Ammon's horn (tissue), 1 donor: Measurements from ENCODE around the gene C22orf31.
"Not testable (repeated sequence)": the region's sequence is repeated elsewhere in the genome, so short reads cannot be mapped to it uniquely, and the experiment has no call there.

Source experiments
- DNase-seq: peaks from one replicate; pipeline ENCODE4 v3.0.0-alpha.2; 2016; ENCODE audit warnings: low spot score

C22orf31 gene

GRCh38 chr22:29061773-29062172, at the start of gene C22orf31:
Gene C22orf31, minus strand, starts transcription at chr22:29061831. Its CDS starts 39 bp downstream, at chr22:29061792.
- no peak for DNase-seq

DNA sequence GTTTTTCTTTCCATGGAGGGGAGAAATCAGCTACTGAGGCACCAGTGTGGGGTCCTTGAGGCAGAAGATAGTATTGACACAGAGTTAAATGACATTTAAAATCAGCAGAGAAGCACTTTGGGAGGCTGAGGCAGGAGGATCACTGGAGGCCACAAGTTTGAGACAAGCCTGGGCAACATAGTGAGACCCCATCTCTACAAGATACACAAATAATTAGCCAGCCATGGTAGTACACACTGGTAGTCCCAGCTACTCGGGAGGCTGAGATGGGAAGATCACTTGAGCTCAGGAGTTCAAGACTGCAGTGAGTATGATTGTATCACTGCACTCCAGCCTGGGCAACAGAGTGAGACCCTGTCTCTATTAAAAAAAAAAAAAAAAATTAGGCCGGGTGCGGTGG, 49.3 kb upstream of the C22orf31 start:
- DNase-seq: no peak

DNA sequence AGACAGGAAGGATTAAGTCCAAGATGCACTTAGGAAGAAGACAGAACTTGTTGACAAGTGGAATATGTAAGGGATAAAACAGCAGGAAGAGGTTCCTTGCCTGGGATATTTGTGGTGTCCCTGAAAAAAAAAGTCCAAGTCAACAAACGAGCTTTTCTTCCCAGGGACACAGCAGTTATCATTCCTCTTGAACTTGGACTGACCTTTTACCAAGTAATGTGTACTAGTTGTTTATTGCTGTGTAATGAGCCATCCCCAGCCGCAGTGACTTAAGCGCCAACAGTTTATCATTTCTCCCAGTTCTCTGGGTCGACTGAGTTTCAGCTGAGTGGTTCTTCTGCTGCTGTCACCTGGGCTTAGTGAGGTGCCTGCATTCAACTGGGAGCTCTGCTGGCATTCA, 48.2 kb upstream of the C22orf31 start:
- no peak for DNase-seq

DNA sequence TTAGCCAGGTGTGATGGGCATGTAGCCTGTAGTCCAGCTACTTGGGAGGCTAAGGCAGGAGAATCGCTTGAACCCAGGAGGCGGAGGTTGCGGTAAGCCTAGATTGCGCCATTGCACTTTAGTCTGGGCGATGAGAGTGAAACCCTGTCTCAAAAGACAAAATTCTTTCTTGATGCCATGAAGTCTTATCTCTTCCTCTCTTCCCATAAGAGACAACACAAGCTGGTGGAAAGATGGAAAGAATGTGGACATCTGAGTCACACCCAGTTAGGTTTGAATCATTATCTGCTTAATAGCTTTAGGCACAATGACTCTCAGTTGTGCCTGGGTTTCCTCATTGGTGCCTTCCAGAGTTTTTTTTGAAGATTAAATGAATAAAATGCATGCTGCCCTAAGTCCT, 46.5 kb upstream of the C22orf31 start:
- no peak for DNase-seq

GRCh38 chr22:29106839-29107238, 45.2 kb upstream of the C22orf31 start:
- DNase-seq: no peak

GRCh38 chr22:29105468-29105867, 43.8 kb upstream of the C22orf31 start:
- DNase-seq: no peak

GRCh38 chr22:29103121-29103520, 41.5 kb upstream of the C22orf31 start:
- DNase-seq: no peak

DNA sequence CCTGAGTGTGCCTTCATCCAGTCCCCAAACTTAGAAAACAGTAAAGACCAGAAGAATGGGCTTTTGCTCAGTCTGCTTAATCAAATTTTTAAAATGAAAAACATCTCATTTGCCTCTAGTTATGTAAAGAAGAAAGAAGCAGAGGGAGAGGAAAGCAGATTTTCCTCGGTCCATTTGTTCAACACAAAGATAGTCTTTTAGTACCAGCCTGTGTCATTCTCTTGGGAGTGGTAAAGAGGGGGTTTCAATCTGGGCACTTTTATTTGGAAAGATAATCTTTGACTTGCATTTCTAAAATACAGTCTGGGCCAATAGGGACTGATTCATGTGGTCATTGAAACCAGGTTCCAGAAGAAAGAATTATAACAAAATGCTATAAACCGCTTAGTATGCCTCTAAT, 40.7 kb upstream of the C22orf31 start:
- no peak for DNase-seq

GRCh38 chr22:29098296-29098695, 36.7 kb upstream of the C22orf31 start:
- DNase-seq: no peak

DNA sequence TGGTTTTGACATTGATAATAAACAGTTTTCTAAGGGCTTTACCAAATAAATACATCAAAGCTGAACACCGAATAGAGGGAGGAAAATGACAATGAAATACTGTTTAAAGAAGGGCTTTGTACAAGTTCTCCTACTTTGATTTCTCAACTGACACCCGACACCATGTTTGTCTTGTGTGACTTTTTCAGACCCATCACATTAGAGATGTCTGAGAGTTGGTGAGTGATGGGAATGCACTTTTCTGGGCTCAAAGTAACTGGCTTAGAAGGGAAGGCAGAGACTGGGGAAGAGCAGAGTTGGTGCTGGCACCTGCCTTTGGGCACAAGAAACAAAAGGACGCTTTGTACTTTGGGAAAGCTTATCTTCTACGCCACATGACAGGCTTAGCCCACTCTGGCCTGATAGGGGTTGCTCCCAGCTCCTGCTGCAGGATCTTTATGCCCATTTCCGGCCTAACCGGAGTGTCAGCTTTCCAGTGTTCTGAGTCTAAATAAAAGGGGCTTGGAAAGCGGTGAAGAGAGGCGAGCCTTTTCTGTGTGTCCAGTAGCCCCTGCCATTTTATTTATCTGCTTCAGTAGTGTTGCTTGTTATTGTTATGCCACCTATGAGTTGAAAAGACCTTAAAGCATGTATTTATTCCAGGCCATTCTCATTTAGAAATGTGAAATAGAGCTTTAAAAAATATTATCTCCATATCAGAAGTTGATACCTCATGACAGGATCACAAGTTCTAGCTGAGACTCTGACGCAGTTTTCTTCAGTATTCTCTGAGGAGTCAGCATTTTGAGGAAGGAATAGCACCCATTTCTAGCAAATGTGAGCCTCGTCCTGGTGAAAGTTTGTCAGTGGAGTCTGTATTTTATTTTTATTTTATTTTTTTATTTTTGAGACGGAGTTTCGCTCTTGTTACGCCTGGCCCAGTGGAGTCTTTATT, 35.4 kb upstream of the C22orf31 start:
- peak; percentile 57 for DNase-seq

- no peak for DNase-seq
Observed at GRCh38 chr22:29095459-29095858, 33.8 kb upstream of the C22orf31 start.

- peak; percentile 51 for DNase-seq
Observed at GRCh38 chr22:29093501-29094300, 32.1 kb upstream of the C22orf31 start.

GRCh38 chr22:29093030-29093429, 31.4 kb upstream of the C22orf31 start:
- DNase-seq: no peak

GRCh38 chr22:29092243-29092642, 30.6 kb upstream of the C22orf31 start:
- DNase-seq: no peak

- DNase-seq: no peak
Observed at GRCh38 chr22:29090039-29090438, 28.4 kb upstream of the C22orf31 start.

GRCh38 chr22:29089507-29089906, 27.9 kb upstream of the C22orf31 start:
- no peak for DNase-seq

DNA sequence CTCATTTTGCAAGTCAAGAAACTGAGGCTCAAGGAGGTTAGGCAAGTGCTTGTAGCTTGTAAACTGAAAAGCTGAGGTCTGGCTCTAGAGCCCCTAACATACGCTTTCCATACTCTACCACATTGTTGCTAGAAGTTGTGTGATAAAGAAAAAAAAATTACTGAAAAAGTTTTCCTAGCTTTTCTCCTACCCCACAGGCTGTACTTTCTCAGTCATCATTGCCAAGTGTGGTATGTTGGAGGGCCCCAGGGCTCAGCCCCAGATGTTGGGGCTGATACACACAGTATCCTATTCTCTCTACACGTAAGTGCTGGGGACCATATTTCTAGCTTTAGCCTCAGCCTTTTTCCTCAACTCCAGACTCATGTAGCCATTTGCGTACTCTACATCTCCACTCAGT, 27.2 kb upstream of the C22orf31 start:
- DNase-seq: no peak

- no peak for DNase-seq
Observed at GRCh38 chr22:29087012-29087411, 25.4 kb upstream of the C22orf31 start.

GRCh38 chr22:29083933-29084591, 22.4 kb upstream of the C22orf31 start:
- DNase-seq: no peak

- DNase-seq: not testable (repeated sequence)
Observed at GRCh38 chr22:29083576-29083932, 21.9 kb upstream of the C22orf31 start.

GRCh38 chr22:29082826-29083545, 21.4 kb upstream of the C22orf31 start:
- DNase-seq: no peak
